Natural killer cell (primary cell): Measurements from ENCODE around the gene NRCAM. TPM values are rescaled to one million over a fixed set of nuclear protein-coding genes. Genes with fewer than 3 reads are reported as not detected.

ENCODE experiments used
- ATAC-seq, 3 donors: fragments of 150-1000 bp in 2 of 3; fragments of 200-7000 bp in 1 of 3; cut with Tn5 transposase; 1 replicate in 1 of 3; 2 replicates in 2 of 3; pipeline ENCODE4 v1.10.0; 2021; ENCODE audit warnings: mild to moderate bottlenecking in 2 of 3, moderate library complexity in 2 of 3
- DNase-seq, 2 donors: peaks; one replicate each; pipeline versions ENCODE4 v3.0.0 to v3.0.0-alpha.2; 2013 to 2021; ENCODE audit warnings: mixed read lengths in 1 of 2
- H3K27ac ChIP-seq: one replicate; pipeline ENCODE4 v1.5.1; 2013; ENCODE audit warnings: mild to moderate bottlenecking, low read length
- H3K27me3 ChIP-seq: one replicate; pipeline ENCODE4 v1.6.1; 2013; ENCODE audit warnings: low read length; ENCODE audit not compliant: control insufficient read depth, insufficient read depth
- H3K36me3 ChIP-seq: one replicate; pipeline ENCODE4 v1.6.1; 2013; ENCODE audit warnings: low read length; ENCODE audit not compliant: control insufficient read depth, insufficient read depth
- H3K4me1 ChIP-seq: one replicate; pipeline ENCODE4 v1.6.1; 2013; ENCODE audit warnings: low read length; ENCODE audit not compliant: control insufficient read depth, insufficient read depth
- H3K4me3 ChIP-seq: one replicate; pipeline ENCODE4 v1.5.1; 2013; ENCODE audit warnings: low read length
- H3K9me3 ChIP-seq: one replicate; pipeline ENCODE4 v1.6.1; 2013; ENCODE audit warnings: low read length; ENCODE audit not compliant: control insufficient read depth, insufficient read depth
- H3K27ac Mint-ChIP-seq, 2 donors: one replicate each; pipeline ENCODE4 v1.8.0; 2022; ENCODE audit warnings: mild to moderate bottlenecking in 2 of 2, mixed read lengths in 2 of 2, moderate library complexity in 1 of 2
- H3K27me3 Mint-ChIP-seq, 2 donors: one replicate each; pipeline ENCODE4 v1.8.0; 2022; ENCODE audit warnings: low read depth in 2 of 2, mixed read lengths in 2 of 2
- H3K36me3 Mint-ChIP-seq: one replicate; pipeline ENCODE4 v1.8.0; 2022; ENCODE audit warnings: mixed read lengths
- H3K4me1 Mint-ChIP-seq, 2 donors: one replicate each; pipeline ENCODE4 v1.8.0; 2022; ENCODE audit warnings: mixed read lengths in 2 of 2
- H3K4me3 Mint-ChIP-seq: one replicate; pipeline ENCODE4 v1.8.0; 2022; ENCODE audit warnings: mild to moderate bottlenecking, moderate library complexity, mixed read lengths
- H3K9me3 Mint-ChIP-seq, 2 donors: one replicate each; pipeline ENCODE4 v1.8.0; 2022; ENCODE audit warnings: mixed read lengths in 2 of 2
- WGBS: methylation state at CpG from one replicate; pipeline ENCODE4 v1.1.7; 2013; ENCODE audit warnings: missing lambda C conversion rate; ENCODE audit not compliant: insufficient coverage; 5-methylcytosine and 5-hydroxymethylcytosine counted together
- intact Hi-C: fragments of 100-400 bp; cut with micrococcal nuclease; formaldehyde crosslinking; loops from one replicate; pipeline ENCODE4 v1.14.2; 2022
- total RNA-seq, 4 donors: library from RNA; stranded (reverse); fragments of 120-200 nt in 1 of 4; gene quantifications; one replicate each; pipeline versions ENCODE4 v1.2.3 to v1.2.4, GENCODE V29; 2013 to 2022
- TF ChIP-seq, protein P1 (sequence below): fragments of 200-600 bp; IDR thresholded peaks from one replicate; pipeline ENCODE4 v1.8.0; 2022; ENCODE audit warnings: antibody characterized with exemption

NRCAM gene
- total RNA-seq, 3 donors from 2014 or later (not counting 1 experiment from before 2014, with no cell fraction given), result 0.27 to 0.95 (median 0.52) TPM

- Histone ChIP-seq H3K4me1 (no peaks in the 10 kb centered on the region), H3K27ac (no peak overlapping the region)
- intact Hi-C loops, result no loop called here
These were observed 37.3 kb downstream of the NRCAM start for GRCh38 chr7:108418946-108419345.

DNA sequence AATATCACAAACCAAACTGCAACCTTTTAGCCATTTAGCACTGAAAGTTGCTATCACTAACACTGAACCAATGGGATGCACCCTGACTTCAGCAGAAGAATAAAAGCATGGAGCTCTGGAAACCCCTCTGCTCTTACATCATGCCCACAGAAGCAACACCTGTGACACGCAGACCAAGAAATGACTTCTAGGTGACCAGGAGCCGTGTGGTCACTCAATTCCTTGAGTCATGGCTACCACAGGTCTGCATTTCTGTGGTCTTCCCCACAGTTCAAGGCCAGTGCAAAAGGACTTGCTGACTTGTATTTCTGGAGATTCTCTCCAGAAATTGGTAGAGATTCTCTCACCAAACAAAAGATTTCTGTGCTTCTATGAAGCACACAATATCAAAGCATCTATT, 38.3 kb downstream of the NRCAM start:
- Mint-ChIP-seq H3K36me3 (no peaks in the 10 kb centered on the region), H3K27me3 (peaks cover 24 to 56% of the 10 kb centered on the region in 2 donors), H3K4me1 (no peaks in the 10 kb centered on the region), H3K4me3 (no peak overlapping the region), H3K27ac (no peak overlapping the region), H3K9me3 (peaks cover 0 to 5% of the 10 kb centered on the region in 2 donors)
- no peak for DNase-seq
- no peaks in the 10 kb centered on the region for H3K4me1 ChIP-seq
- TF ChIP-seq, protein P1, sequence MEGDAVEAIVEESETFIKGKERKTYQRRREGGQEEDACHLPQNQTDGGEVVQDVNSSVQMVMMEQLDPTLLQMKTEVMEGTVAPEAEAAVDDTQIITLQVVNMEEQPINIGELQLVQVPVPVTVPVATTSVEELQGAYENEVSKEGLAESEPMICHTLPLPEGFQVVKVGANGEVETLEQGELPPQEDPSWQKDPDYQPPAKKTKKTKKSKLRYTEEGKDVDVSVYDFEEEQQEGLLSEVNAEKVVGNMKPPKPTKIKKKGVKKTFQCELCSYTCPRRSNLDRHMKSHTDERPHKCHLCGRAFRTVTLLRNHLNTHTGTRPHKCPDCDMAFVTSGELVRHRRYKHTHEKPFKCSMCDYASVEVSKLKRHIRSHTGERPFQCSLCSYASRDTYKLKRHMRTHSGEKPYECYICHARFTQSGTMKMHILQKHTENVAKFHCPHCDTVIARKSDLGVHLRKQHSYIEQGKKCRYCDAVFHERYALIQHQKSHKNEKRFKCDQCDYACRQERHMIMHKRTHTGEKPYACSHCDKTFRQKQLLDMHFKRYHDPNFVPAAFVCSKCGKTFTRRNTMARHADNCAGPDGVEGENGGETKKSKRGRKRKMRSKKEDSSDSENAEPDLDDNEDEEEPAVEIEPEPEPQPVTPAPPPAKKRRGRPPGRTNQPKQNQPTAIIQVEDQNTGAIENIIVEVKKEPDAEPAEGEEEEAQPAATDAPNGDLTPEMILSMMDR, result no peak
- H3K27me3 ChIP-seq, result peaks cover 11% of the 10 kb centered on the region
- intact Hi-C loops, result no loop called here
- no peak overlapping the region for H3K4me3 ChIP-seq
- ATAC-seq, result no peak
- H3K36me3 ChIP-seq, result no peaks in the 10 kb centered on the region
- WGBS, result 41% methylated on average over 2 of the region's 2 CpGs
- no peak overlapping the region for H3K27ac ChIP-seq
- no peaks in the 10 kb centered on the region for H3K9me3 ChIP-seq

More at GRCh38 chr7:108418946-108419345, 37.3 kb downstream of the NRCAM start:
- no peak overlapping the region for H3K4me3 Mint-ChIP-seq
- peaks cover 0 to 8% of the 10 kb centered on the region in 2 donors for H3K9me3 Mint-ChIP-seq
- no peaks in the 10 kb centered on the region for H3K4me1 Mint-ChIP-seq
- TF ChIP-seq, protein P1, result no peak
- Histone ChIP-seq H3K4me3 (no peak overlapping the region), H3K36me3 (no peaks in the 10 kb centered on the region), H3K9me3 (no peaks in the 10 kb centered on the region), H3K27me3 (peaks cover 11% of the 10 kb centered on the region)
- no peak for DNase-seq
- WGBS, result 20% methylated on average over 7 of the region's 7 CpGs
- H3K27me3 Mint-ChIP-seq, result peaks cover 26 to 61% of the 10 kb centered on the region in 2 donors
- H3K27ac Mint-ChIP-seq, result no peak overlapping the region
- ATAC-seq, result no peak
- no peaks in the 10 kb centered on the region for H3K36me3 Mint-ChIP-seq

DNA sequence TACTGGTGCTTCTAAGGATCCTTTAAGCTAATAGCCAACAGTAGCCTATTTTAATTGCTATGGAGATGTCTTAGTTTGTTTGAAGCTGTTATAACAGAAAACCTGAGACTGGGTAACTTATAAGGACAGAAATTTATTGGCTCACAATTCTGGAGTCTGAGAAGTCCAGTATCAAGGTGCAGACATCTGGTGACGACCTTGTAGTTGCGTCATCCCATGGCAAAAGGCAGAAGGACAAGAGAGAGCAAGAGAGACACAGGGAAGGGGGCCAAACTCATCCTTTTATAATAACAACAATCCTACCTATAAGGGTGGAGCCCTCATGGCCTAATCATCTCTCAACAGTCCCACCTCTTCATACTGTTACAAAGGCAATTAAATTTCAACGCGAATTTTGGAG, 39.1 kb downstream of the NRCAM start:
- Mint-ChIP-seq H3K27ac (no peak overlapping the region), H3K27me3 (peaks cover 23 to 51% of the 10 kb centered on the region in 2 donors), H3K4me1 (no peaks in the 10 kb centered on the region), H3K9me3 (peaks cover 0 to 5% of the 10 kb centered on the region in 2 donors), H3K4me3 (no peak overlapping the region), H3K36me3 (no peaks in the 10 kb centered on the region)
- TF ChIP-seq, protein P1, result no peak
- 89% methylated on average over 2 of the region's 4 CpGs for WGBS
- DNase-seq (no peak), ATAC-seq (no peak)
- intact Hi-C loops, result no loop called here
- no peaks in the 10 kb centered on the region for H3K4me1 ChIP-seq
- no peak overlapping the region for H3K4me3 ChIP-seq
- no peaks in the 10 kb centered on the region for H3K36me3 ChIP-seq
- H3K9me3 ChIP-seq, result no peaks in the 10 kb centered on the region
- H3K27ac ChIP-seq, result no peak overlapping the region
- peaks cover 11% of the 10 kb centered on the region for H3K27me3 ChIP-seq
